MCF 10A (cell line): Measurements from ENCODE around the gene KLF7. TPM values are rescaled to one million over a fixed set of nuclear protein-coding genes. Genes with fewer than 3 reads are reported as not detected.
A peak's percentile ranks its signal among the peaks of the same experiment; 100 is the strongest.

ENCODE experiments used
- BruUV-seq: library from RNA; stranded (reverse); fragments of 400-500 nt; replicated peaks from 2 replicates; lab custom pipeline; 2021; lab: Mats Ljungman, UMichigan
- CTCF ChIA-PET: fragments of 300-600 bp; sonication (Branson Sonifier 250); formaldehyde crosslinking; extraction: SDS; loops from one replicate; lab custom pipeline; 2021; ENCODE audit warnings: antibody characterized with exemption, inconsistent platforms; lab: Yijun Ruan, JAX
- POLR2A ChIA-PET: fragments of 300-600, 350-650 bp; sonication (Branson Sonifier 250); formaldehyde crosslinking; extraction: SDS; loops from one replicate; lab custom pipeline; 2020; ENCODE audit warnings: antibody characterized with exemption, inconsistent platforms; lab: Yijun Ruan, JAX
- DNase-seq: peaks from one replicate; pipeline ENCODE4 v3.0.0-alpha.2; 2018; ENCODE audit not compliant: unreplicated experiment
- H3K27ac Mint-ChIP-seq: one replicate; pipeline ENCODE4 v1.8.0; 2022; ENCODE audit warnings: mild to moderate bottlenecking, low read depth, mixed read lengths; ENCODE audit not compliant: unreplicated experiment
- H3K27me3 Mint-ChIP-seq: one replicate; pipeline ENCODE4 v1.8.0; 2022; ENCODE audit warnings: mixed read lengths; ENCODE audit not compliant: insufficient read depth, unreplicated experiment
- H3K36me3 Mint-ChIP-seq: one replicate; pipeline ENCODE4 v1.8.0; 2022; ENCODE audit warnings: mild to moderate bottlenecking, moderate library complexity, mixed read lengths; ENCODE audit not compliant: insufficient read depth, unreplicated experiment
- H3K4me1 Mint-ChIP-seq: one replicate; pipeline ENCODE4 v1.8.0; 2022; ENCODE audit warnings: mixed read lengths; ENCODE audit not compliant: insufficient read depth, unreplicated experiment
- H3K4me3 Mint-ChIP-seq: one replicate; pipeline ENCODE4 v1.8.0; 2022; ENCODE audit warnings: mild to moderate bottlenecking, moderate library complexity, mixed read lengths; ENCODE audit not compliant: unreplicated experiment
- H3K9me3 Mint-ChIP-seq: one replicate; pipeline ENCODE4 v1.8.0; 2022; ENCODE audit warnings: mixed read lengths; ENCODE audit not compliant: unreplicated experiment
- intact Hi-C: fragments of 100-400 bp; cut with micrococcal nuclease; formaldehyde crosslinking; loops from 2 replicates; pipeline ENCODE4 v1.14.1; 2022
- total RNA-seq: library from RNA; stranded (reverse); gene quantifications from 2 replicates; pipeline ENCODE4 v1.2.3, GENCODE V29; 2022
- TF ChIP-seq, protein P1 (sequence below): fragments of 200-600 bp; IDR thresholded peaks from one replicate; pipeline ENCODE4 v1.8.0; 2022; ENCODE audit warnings: antibody characterized with exemption, mild to moderate bottlenecking; ENCODE audit not compliant: unreplicated experiment

KLF7 gene
- total RNA-seq, 1 experiment from 2014 or later = 40.1 TPM

DNA sequence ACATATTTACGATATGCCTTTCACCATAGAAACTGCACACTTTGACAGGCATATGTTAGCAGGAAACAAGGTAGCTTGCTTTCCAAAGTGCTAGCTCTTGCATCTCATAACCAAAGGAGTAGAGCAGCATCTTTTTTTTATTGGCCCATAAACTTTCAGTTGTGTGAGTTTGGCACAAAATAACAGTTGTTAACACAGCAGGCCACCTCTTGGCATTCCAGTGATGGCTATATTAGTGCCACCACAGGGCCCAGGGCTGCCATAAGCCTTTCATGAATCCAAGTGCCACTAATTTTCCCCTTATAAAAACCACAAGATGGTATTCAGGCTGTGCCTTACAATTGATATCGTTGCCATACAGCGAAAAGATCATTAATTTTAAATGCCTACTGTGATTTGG lies 40.3 kb upstream of the KLF7 start:
- Mint-ChIP-seq H3K36me3 (peaks cover 4% of the 10 kb centered on the region), H3K4me1 (no peaks in the 10 kb centered on the region), H3K27ac (no peak overlapping the region), H3K27me3 (no peaks in the 10 kb centered on the region), H3K9me3 (no peaks in the 10 kb centered on the region), H3K4me3 (no peak overlapping the region)
- POLR2A ChIA-PET = interaction anchor here (0.6 kb wide), 1 partner anchor 30 kb away, joined by 3 read pairs; no protein-coding TSS in a partner anchor
- TF ChIP-seq, protein P1, sequence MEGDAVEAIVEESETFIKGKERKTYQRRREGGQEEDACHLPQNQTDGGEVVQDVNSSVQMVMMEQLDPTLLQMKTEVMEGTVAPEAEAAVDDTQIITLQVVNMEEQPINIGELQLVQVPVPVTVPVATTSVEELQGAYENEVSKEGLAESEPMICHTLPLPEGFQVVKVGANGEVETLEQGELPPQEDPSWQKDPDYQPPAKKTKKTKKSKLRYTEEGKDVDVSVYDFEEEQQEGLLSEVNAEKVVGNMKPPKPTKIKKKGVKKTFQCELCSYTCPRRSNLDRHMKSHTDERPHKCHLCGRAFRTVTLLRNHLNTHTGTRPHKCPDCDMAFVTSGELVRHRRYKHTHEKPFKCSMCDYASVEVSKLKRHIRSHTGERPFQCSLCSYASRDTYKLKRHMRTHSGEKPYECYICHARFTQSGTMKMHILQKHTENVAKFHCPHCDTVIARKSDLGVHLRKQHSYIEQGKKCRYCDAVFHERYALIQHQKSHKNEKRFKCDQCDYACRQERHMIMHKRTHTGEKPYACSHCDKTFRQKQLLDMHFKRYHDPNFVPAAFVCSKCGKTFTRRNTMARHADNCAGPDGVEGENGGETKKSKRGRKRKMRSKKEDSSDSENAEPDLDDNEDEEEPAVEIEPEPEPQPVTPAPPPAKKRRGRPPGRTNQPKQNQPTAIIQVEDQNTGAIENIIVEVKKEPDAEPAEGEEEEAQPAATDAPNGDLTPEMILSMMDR = no peak
- CTCF ChIA-PET = interaction anchor here (0.6 kb wide), 1 partner anchor 41 kb away, joined by 3 read pairs; no protein-coding TSS in a partner anchor
- intact Hi-C loops = no loop called here
- no peak for DNase-seq
- no TSS peak for BruUV-seq

- intact Hi-C loops = no loop called here
- TF ChIP-seq, protein P1 = no peak
- DNase-seq = no peak
- Mint-ChIP-seq H3K27me3 (no peaks in the 10 kb centered on the region), H3K36me3 (peaks cover 4% of the 10 kb centered on the region), H3K27ac (no peak overlapping the region), H3K4me1 (no peaks in the 10 kb centered on the region), H3K4me3 (no peak overlapping the region), H3K9me3 (no peaks in the 10 kb centered on the region)
- POLR2A ChIA-PET = interaction anchor here (0.6 to 0.8 kb wide), 2 partner anchors 16 to 31 kb away, joined by 3 read pairs; no protein-coding TSS in a partner anchor
- CTCF ChIA-PET = interaction anchor here (0.5 to 0.6 kb wide), 3 partner anchors 27 to 135 kb away, joined by 3 read pairs; no protein-coding TSS in a partner anchor
- no TSS peak for BruUV-seq
These were observed 39.6 kb upstream of the KLF7 start for GRCh38 chr2:207205173-207205957.

- Mint-ChIP-seq H3K27me3 (no peaks in the 10 kb centered on the region), H3K4me1 (no peaks in the 10 kb centered on the region), H3K4me3 (no peak overlapping the region), H3K36me3 (peaks cover 4% of the 10 kb centered on the region), H3K9me3 (no peaks in the 10 kb centered on the region), H3K27ac (no peak overlapping the region)
- DNase-seq = no peak
- TF ChIP-seq, protein P1 = no peak
- ChIA-PET CTCF (interaction anchor here (0.6 to 0.8 kb wide), 3 partner anchors 9 to 170 kb away, joined by 3 to 5 read pairs (median 3); no protein-coding TSS in a partner anchor), POLR2A (interaction anchor here (1.5 to 2.1 kb wide), 3 partner anchors 9 to 36 kb away, joined by 4 to 8 read pairs (median 5); no protein-coding TSS in a partner anchor)
- intact Hi-C loops = no loop called here
- no TSS peak for BruUV-seq
These were observed 37.3 kb upstream of the KLF7 start for GRCh38 chr2:207203056-207203455.

- Mint-ChIP-seq H3K27ac (no peak overlapping the region), H3K4me1 (no peaks in the 10 kb centered on the region), H3K9me3 (no peaks in the 10 kb centered on the region), H3K27me3 (no peaks in the 10 kb centered on the region), H3K36me3 (peaks cover 4% of the 10 kb centered on the region), H3K4me3 (no peak overlapping the region)
- DNase-seq = peak; percentile 78
- intact Hi-C loops = no loop called here
- CTCF ChIA-PET = interaction anchor here (0.8 kb wide), 2 partner anchors 9 to 10 kb away, joined by 3 read pairs; no protein-coding TSS in a partner anchor
- TF ChIP-seq, protein P1 = no peak
- no TSS peak for BruUV-seq
- POLR2A ChIA-PET = interaction anchor here (1.5 to 2.1 kb wide), 3 partner anchors 9 to 37 kb away, joined by 4 to 8 read pairs (median 5); no protein-coding TSS in a partner anchor
These were observed 36.9 kb upstream of the KLF7 start for GRCh38 chr2:207202645-207203044.
